KMS-11 (cell line): ENCODE results near the gene ERMARD.
A peak's percentile ranks its signal among the peaks of the same experiment; 100 is the strongest.

Experiments used
- H2AFZ ChIP-seq: fragments of 200-600 bp; sonication (generic); 2 replicates; pipeline ENCODE4 v1.6.1; 2016; ENCODE audit warnings: antibody characterized with exemption, mixed run types, low read depth
- H3K27ac ChIP-seq: fragments of 200-600 bp; sonication (generic); 2 replicates; pipeline ENCODE4 v1.6.1; 2016; ENCODE audit warnings: mild to moderate bottlenecking, mixed run types
- H3K27me3 ChIP-seq: fragments of 200-600 bp; sonication (generic); 2 replicates; pipeline ENCODE4 v1.6.1; 2017; ENCODE audit warnings: mild to moderate bottlenecking, low read depth, mixed run types, moderate library complexity; ENCODE audit not compliant: insufficient read depth
- H3K36me3 ChIP-seq: fragments of 200-600 bp; sonication (generic); 2 replicates; pipeline ENCODE4 v1.6.1; 2017; ENCODE audit warnings: mild to moderate bottlenecking, mixed run types; ENCODE audit not compliant: insufficient read depth
- H3K4me1 ChIP-seq: fragments of 200-600 bp; sonication (generic); 2 replicates; pipeline ENCODE4 v1.6.1; 2016; ENCODE audit warnings: mild to moderate bottlenecking, low read depth, mixed run types; ENCODE audit not compliant: poor library complexity, severe bottlenecking
- H3K4me2 ChIP-seq: fragments of 200-600 bp; sonication (generic); 2 replicates; pipeline ENCODE4 v1.7.0; 2016; ENCODE audit warnings: mild to moderate bottlenecking, mixed run types
- H3K4me3 ChIP-seq: fragments of 200-600 bp; sonication (generic); IDR thresholded peaks from 2 replicates; pipeline ENCODE4 v1.6.1; 2017; ENCODE audit warnings: low read depth, low read length, mixed read lengths; ENCODE audit not compliant: insufficient read depth
- H3K79me2 ChIP-seq: fragments of 200-600 bp; sonication (generic); 2 replicates; pipeline ENCODE4 v1.6.1; 2016; ENCODE audit warnings: low read depth, mixed run types; ENCODE audit not compliant: insufficient read depth
- H3K9ac ChIP-seq: fragments of 200-600 bp; sonication (generic); 2 replicates; pipeline ENCODE4 v1.6.1; 2016; ENCODE audit warnings: mild to moderate bottlenecking, mixed run types
- H4K20me1 ChIP-seq: fragments of 200-600 bp; sonication (generic); 2 replicates; pipeline ENCODE4 v1.6.1; 2016; ENCODE audit warnings: mild to moderate bottlenecking, mixed run types; ENCODE audit not compliant: insufficient read depth
- CTCF ChIP-seq: fragments of 200-600 bp; sonication (generic); conservative IDR thresholded peaks from 2 replicates; pipeline ENCODE4 v1.6.1; 2017; ENCODE audit warnings: low read depth, mild to moderate bottlenecking, antibody characterized with exemption, low read length, moderate library complexity, mixed read lengths

The ERMARD gene

GRCh38 chr6:169804427-169804826, 53.0 kb downstream of the ERMARD start:
- Histone ChIP-seq H3K4me2 (no peak overlapping the region), H4K20me1 (no peaks in the 10 kb centered on the region), H3K36me3 (no peaks in the 10 kb centered on the region), H3K4me3 (no peak overlapping the region), H3K27me3 (no peaks in the 10 kb centered on the region), H3K27ac (no peak overlapping the region), H3K4me1 (peaks cover 55% of the 10 kb centered on the region), H3K79me2 (no peaks in the 10 kb centered on the region), H3K9ac (no peak overlapping the region), H2AFZ (no peak overlapping the region)
- TF ChIP-seq CTCF = no peak

GRCh38 chr6:169805242-169805838, 53.9 kb downstream of the ERMARD start:
- H4K20me1 ChIP-seq = no peaks in the 10 kb centered on the region
- no peak overlapping the region for H3K27ac ChIP-seq
- no peak overlapping the region for H2AFZ ChIP-seq

GRCh38 chr6:169806701-169807100, 55.3 kb downstream of the ERMARD start:
- H3K79me2 ChIP-seq = no peaks in the 10 kb centered on the region
- no peaks in the 10 kb centered on the region for H4K20me1 ChIP-seq
- no peaks in the 10 kb centered on the region for H3K27me3 ChIP-seq
- TF ChIP-seq CTCF = no peak
- peaks cover 32% of the 10 kb centered on the region for H3K4me1 ChIP-seq
- H3K9ac ChIP-seq = no peak overlapping the region
- H2AFZ ChIP-seq = no peak overlapping the region
- H3K4me3 ChIP-seq = no peak overlapping the region
- H3K27ac ChIP-seq = no peak overlapping the region
- no peak overlapping the region for H3K4me2 ChIP-seq
- H3K36me3 ChIP-seq = no peaks in the 10 kb centered on the region

More at GRCh38 chr6:169805242-169805838, 53.9 kb downstream of the ERMARD start:
- TF ChIP-seq CTCF = no peak
- H3K4me2 ChIP-seq = no peak overlapping the region
- peaks cover 45% of the 10 kb centered on the region for H3K4me1 ChIP-seq
- H3K79me2 ChIP-seq = no peaks in the 10 kb centered on the region
- H3K9ac ChIP-seq = no peak overlapping the region
- no peaks in the 10 kb centered on the region for H3K36me3 ChIP-seq
- H3K4me3 ChIP-seq = no peak overlapping the region
- no peaks in the 10 kb centered on the region for H3K27me3 ChIP-seq

GRCh38 chr6:169807229-169807628, 55.8 kb downstream of the ERMARD start:
- Histone ChIP-seq H3K27me3 (no peaks in the 10 kb centered on the region), H4K20me1 (no peaks in the 10 kb centered on the region), H3K4me2 (0 out of 2 replicates have a peak overlapping the region, but pooled peaks have one; percentile 21)

More at GRCh38 chr6:169807229-169807628, 55.8 kb downstream of the ERMARD start:
- Histone ChIP-seq H3K36me3 (no peaks in the 10 kb centered on the region), H3K27ac (no peak overlapping the region), H2AFZ (no peak overlapping the region), H3K9ac (no peak overlapping the region), H3K4me3 (no peak overlapping the region), H3K79me2 (no peaks in the 10 kb centered on the region), H3K4me1 (peaks cover 31% of the 10 kb centered on the region)
- TF ChIP-seq CTCF = no peak
